Suppressor macrophage (primary cell): ENCODE measurements around the gene ARID1B.

Experiments
- DNase-seq, 4 experiments: peaks; one replicate each; pipeline ENCODE4 v3.0.0-alpha.2; 2020 to 2022

The ARID1B gene

DNA sequence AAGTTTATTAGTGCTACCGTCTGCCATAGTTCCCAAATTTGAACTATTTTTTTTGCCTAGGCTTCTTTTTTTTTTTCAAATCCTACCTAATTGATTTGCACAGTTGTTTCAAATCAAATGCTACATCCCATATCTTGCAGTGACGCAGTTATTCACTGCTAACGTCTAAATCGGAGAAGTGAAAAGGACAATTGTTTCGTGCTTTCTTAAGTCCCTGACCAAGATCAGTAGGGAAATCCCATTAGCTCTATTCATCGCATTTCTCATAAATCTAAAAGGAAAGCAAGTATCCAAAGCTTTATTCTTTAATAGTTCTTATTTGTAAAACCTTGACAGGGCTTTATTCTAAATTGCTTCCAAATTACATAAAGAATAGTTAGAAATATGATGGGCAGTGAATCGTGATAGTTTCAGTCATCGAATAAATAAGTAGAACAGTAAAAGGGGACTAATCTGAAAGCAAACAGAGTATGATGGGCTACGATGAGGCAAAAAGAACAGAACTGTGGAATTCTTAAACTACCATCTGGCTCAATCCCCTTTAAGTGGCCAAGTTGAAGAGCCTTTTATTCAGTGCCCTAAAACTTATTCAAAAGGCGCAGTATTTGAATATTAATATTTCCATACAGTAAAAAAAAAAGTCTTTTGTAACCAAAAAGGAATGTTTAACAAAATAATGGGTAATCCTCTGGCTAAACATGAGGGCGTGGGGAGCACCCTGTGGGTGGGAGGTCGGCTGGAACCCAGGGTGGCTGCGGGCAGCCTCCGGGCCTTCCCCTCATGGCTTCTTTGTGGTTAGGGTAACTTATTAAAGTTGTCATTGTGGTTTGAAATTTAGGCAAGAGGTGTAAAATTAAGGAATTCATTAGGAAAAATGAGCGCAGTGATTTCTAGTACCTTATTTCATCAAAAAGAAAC, 3.0 kb upstream of the ARID1B start:
- DNase-seq, result peak in 1 of 4 experiments; percentile 16

DNA sequence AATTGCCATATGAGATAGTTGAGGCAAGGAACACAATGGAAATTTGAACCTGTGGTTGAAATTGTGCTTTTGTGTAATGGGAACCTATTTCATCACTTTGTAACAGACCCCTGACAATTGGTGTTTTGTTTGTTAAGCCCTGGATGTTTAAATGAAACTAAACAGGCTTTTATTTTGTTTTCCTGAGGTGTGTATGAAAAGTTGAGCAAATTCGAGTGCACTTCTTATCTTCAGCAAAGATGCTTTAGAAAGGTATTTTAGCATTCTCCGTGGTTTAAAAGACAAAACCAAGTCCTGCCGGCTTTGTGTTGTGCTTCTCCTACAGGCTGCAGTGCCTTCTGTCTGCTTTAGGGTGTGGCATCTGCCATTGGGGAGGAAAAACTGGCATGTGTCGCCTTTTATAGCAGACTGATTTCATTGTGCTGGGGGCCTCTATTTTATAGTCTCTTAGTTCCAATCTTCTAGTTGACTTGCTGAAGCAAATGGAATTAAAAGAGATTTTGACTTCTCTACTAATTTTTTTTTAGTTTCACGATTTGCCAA, 2.2 kb upstream of the ARID1B start:
- DNase-seq, result no peak

DNA sequence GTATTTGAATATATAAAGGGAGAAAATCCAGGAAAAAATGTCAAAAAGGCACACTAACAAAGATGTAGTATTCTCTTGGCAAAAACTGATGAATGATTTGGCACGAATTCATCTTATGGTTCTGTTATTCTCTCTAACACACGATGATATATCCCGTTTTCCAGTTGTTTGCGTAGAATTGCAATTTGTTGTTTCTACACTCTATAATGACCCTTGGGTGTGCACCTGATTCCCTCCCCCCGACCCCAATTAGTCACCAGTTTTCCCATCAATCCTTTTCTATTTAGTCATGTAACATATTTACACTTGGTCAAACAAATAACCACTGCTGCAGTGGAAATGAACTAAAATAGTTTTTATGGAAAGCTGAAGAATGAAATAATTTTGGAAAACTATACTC, 1.5 kb upstream of the ARID1B start:
- no peak for DNase-seq

- DNase-seq, result peak; percentile 25 to 56 (median 36)
Measured at GRCh38 chr6:156776470-156776839, 723 bp upstream of the ARID1B start.

DNA sequence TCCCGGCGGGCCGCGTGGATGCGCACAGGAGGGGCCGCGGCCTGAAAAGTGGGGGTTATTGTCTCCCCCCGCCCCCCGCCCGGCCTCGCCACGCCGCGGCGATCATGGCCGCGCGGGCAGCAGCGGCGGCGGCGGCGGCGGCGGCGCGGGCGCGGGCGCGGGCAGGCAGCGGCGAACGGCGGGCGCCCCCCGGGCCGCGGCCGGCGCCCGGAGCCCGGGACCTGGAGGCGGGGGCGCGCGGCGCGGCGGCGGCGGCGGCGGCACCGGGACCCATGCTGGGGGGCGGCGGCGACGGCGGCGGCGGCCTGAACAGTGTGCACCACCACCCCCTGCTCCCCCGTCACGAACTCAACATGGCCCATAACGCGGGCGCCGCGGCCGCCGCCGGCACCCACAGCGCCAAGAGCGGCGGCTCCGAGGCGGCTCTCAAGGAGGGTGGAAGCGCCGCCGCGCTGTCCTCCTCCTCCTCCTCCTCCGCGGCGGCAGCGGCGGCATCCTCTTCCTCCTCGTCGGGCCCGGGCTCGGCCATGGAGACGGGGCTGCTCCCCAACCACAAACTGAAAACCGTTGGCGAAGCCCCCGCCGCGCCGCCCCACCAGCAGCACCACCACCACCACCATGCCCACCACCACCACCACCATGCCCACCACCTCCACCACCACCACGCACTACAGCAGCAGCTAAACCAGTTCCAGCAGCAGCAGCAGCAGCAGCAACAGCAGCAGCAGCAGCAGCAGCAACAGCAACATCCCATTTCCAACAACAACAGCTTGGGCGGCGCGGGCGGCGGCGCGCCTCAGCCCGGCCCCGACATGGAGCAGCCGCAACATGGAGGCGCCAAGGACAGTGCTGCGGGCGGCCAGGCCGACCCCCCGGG, 637 bp downstream of the ARID1B start:
- DNase-seq, result peak; percentile 55 to 83 (median 66)

DNA sequence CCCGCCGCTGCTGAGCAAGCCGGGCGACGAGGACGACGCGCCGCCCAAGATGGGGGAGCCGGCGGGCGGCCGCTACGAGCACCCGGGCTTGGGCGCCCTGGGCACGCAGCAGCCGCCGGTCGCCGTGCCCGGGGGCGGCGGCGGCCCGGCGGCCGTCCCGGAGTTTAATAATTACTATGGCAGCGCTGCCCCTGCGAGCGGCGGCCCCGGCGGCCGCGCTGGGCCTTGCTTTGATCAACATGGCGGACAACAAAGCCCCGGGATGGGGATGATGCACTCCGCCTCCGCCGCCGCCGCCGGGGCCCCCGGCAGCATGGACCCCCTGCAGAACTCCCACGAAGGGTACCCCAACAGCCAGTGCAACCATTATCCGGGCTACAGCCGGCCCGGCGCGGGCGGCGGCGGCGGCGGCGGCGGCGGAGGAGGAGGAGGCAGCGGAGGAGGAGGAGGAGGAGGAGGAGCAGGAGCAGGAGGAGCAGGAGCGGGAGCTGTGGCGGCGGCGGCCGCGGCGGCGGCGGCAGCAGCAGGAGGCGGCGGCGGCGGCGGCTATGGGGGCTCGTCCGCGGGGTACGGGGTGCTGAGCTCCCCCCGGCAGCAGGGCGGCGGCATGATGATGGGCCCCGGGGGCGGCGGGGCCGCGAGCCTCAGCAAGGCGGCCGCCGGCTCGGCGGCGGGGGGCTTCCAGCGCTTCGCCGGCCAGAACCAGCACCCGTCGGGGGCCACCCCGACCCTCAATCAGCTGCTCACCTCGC, 1.5 kb downstream of the ARID1B start:
- peak; percentile 35 to 71 (median 50) for DNase-seq

GRCh38 chr6:156779206-156780094, 2.3 kb downstream of the ARID1B start:
- peak; percentile 48 to 81 (median 64) for DNase-seq

DNA sequence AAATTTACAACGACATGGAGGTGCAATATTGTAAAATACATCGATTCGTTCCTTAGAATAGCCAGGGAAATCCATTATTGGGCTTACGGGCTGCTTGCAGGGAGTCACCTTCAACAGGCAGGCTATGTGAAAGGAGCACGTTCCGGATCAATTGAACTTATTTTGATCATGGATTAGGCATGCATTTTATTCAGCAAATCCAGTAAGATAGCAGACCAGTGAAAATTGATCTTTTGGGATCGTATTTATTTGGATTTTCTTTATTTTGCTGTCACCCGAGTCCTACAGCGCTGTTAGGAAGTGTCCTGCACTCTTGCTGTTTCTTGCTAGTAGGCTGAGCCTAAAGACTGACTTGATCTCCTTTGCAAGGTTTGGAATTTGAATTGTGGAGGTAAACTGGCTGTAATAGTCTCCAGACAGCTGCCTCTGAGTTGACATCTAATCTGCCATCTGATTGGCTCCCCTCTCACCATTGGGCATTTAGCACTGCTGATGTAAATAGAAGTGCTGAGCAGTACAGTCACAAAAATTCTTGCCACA, 3.0 kb downstream of the ARID1B start:
- DNase-seq, result peak; percentile 70 to 83 (median 74)

GRCh38 chr6:156780962-156781853, 4.0 kb downstream of the ARID1B start:
- DNase-seq, result no peak

DNA sequence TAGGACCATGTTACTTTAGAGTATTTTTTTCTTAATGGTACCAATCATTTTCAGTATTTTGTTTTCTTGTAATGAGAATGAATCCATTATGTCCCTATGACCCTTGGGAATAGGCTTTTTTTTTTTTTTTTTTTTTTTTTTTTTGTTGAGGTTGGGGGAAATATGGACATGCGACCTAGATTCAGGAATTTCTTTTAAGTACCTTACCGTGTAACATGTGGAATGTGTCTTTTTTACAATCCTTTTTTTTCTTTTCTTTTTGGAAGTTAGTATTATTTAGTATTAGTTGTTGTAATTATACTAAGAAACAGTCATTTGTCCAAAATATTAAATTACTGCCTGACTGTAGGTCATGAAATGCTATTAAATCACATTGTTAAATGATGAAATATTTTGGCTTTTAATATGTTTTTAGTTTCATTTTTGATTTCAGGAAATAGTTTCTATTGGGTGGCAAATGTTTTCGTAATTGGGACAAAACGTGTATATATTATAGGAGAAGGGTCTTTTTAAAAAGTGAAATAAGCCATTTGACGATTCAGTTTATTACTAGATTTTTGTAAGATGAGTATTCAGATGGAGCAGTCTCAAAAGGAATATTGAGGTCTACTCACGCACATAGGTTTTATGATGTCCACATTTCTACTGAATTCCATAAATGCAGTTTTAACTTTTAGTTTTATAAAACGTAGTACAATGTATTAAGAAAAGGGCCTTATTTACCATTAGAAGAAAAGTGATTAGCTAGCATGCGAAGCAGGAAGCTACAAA, 4.9 kb downstream of the ARID1B start:
- DNase-seq, result peak in 2 of 4 experiments; percentile 31 to 39

- no peak for DNase-seq
Measured at GRCh38 chr6:156782691-156783320, 5.6 kb downstream of the ARID1B start.

DNA sequence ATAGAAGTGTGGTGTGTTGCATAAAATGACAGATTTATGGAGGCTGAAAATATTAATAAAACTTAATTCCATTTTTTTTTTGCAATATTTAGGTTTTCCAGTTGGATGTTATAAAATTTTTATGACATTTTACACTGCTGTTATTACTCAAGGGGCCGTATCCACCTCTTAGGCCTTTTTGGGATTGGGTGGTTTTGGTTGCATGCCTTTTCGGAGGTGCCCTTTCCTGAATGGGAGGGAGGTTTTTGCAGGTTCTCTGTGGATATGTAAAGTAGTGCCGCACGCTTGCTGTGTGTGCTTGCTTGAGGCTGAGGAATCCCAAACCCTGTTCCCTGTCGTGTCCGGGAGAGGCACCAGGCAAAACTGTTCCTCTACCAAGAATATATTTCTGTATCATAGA, 6.8 kb downstream of the ARID1B start:
- no peak for DNase-seq

GRCh38 chr6:156786652-156787051, 9.5 kb downstream of the ARID1B start:
- no peak for DNase-seq

DNA sequence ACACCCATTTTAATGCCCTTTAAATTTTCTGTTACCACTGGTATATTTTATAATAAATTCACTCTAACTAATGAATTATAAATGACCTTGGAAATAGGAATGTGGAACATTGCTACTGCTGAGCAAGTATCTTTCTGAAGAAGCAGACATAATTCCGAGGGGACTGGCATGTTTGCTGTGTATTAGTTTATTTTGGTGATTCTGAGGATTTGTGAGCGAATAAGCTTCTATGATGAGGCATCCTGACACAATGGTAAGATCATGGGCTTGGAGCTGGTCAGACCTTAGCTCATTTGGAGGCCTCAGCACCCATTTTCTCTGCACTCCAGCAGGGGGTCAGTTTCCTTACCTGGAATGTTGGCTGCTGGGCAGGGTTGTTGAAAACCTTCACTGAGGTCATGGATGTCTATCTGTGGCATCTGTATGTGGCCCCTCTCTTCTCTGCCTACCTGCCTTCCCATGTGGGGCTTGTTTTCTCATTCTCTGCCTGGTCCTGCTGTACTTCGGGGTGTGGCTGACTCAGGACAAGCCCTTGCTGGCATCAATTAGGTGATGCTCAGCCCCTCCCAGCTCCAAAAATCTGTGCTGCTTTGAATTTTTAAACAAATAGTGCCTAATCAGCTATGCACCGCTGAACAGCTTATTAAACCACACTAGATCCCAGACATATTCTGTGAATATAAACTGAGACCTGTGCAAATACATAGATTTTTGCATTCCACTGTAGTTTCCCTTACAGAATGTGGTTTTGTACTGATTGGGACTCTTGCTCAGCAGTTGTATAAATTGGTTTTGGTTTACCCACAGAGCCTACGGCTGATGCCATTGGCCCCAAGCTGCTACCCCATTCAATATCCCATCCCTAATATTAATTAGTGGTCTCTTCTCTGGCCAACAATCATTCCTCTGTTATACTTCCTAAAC, 10.7 kb downstream of the ARID1B start:
- DNase-seq, result no peak

GRCh38 chr6:156789081-156789943, 12.1 kb downstream of the ARID1B start:
- no peak for DNase-seq

DNA sequence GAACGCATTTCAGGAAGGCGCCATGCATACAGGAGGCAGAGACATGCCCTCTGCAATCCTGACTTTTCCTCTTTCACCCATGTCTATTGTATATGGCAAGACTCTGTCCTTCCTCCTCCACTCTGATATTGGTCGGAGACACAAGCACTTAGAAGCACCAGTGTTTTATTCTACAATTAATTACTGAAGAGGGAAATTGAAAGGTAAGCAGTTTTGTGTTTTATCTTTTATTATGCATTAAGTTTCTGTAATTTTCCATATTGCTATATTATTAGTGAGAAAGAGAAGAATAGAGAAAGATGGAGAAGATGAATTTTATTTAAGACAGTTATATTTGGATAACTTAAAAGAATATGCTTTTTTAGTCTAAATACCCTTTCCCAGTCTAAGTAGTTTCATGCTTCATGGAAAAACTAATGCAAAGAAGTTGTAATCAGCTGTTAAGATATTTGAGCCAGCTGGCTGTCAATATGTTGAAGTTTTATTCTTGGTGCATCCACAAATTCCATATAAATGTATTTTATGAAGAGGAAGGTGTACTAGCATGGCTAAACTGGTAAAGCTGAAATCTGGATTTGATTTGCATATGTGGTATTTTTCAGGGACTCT, 13.6 kb downstream of the ARID1B start:
- DNase-seq, result no peak
